HS-27A (cell line): ENCODE measurements around the gene TBC1D14.
A peak's percentile ranks its signal among the peaks of the same experiment; 100 is the strongest.

Source experiments
- DNase-seq: peaks from one replicate; pipeline ENCODE4 v3.0.0-alpha.2; 2012; ENCODE audit warnings: low read depth, missing footprints

TBC1D14 gene

GRCh38 chr4:7001271-7001670, 91.6 kb downstream of the TBC1D14 start:
- no peak for DNase-seq

- no peak for DNase-seq
Observed at GRCh38 chr4:7002336-7002735, 92.7 kb downstream of the TBC1D14 start.

GRCh38 chr4:7003176-7003878, 93.7 kb downstream of the TBC1D14 start:
- DNase-seq = no peak

GRCh38 chr4:7003879-7004240, 94.2 kb downstream of the TBC1D14 start:
- no peak for DNase-seq

GRCh38 chr4:7004331-7004730, 94.7 kb downstream of the TBC1D14 start:
- no peak for DNase-seq

- DNase-seq = no peak
Observed at GRCh38 chr4:7005571-7005970, 95.9 kb downstream of the TBC1D14 start.

GRCh38 chr4:7006411-7006810, 96.8 kb downstream of the TBC1D14 start:
- DNase-seq = no peak

GRCh38 chr4:7007142-7007907, 97.7 kb downstream of the TBC1D14 start:
- DNase-seq = no peak

- DNase-seq = no peak
Observed at GRCh38 chr4:7007944-7008343, 98.3 kb downstream of the TBC1D14 start.

GRCh38 chr4:7009564-7009963, 99.9 kb downstream of the TBC1D14 start:
- no peak for DNase-seq

- DNase-seq = no peak
Observed at GRCh38 chr4:7013175-7013574, 103.5 kb downstream of the TBC1D14 start.

GRCh38 chr4:7014815-7015214, 105.2 kb downstream of the TBC1D14 start:
- DNase-seq = no peak

GRCh38 chr4:7015383-7016035, 105.9 kb downstream of the TBC1D14 start:
- DNase-seq = peak; percentile 34

GRCh38 chr4:7016086-7016485, 106.5 kb downstream of the TBC1D14 start:
- DNase-seq = no peak

GRCh38 chr4:7016512-7016911, 106.9 kb downstream of the TBC1D14 start:
- DNase-seq = no peak

GRCh38 chr4:7017446-7018048, 107.9 kb downstream of the TBC1D14 start:
- DNase-seq = no peak

- DNase-seq = no peak
Observed at GRCh38 chr4:7018281-7018680, 108.7 kb downstream of the TBC1D14 start.

- DNase-seq = no peak
Observed at GRCh38 chr4:7019367-7019766, 109.7 kb downstream of the TBC1D14 start.

GRCh38 chr4:7020290-7020689, 110.7 kb downstream of the TBC1D14 start:
- DNase-seq = no peak

GRCh38 chr4:7020856-7021255, 111.2 kb downstream of the TBC1D14 start:
- DNase-seq = no peak

- no peak for DNase-seq
Observed at GRCh38 chr4:7021355-7021754, 111.7 kb downstream of the TBC1D14 start.

- DNase-seq = peak; percentile 88
Observed at GRCh38 chr4:7021930-7022664, 112.5 kb downstream of the TBC1D14 start.
